ENCODE measurements around the gene PRDX2. TPM values are rescaled to one million over a fixed set of nuclear protein-coding genes. Genes with fewer than 3 reads are reported as not detected.

PRDX2 gene
- total and polyA plus RNA-seq, 10 of the 15 experiments (the other 5 are each of a cell fraction or from before 2014, with no cell fraction given), result 93.0 to 812 (median 344) TPM

GRCh38 chr19:12836529-12836863 is 34.9 kb upstream of the PRDX2 start:
- TF ChIP-seq SMC3 (IDR thresholded peaks at IDR 0.05; ENCODE audit: borderline replicate concordance, low read length), result no peak
- ChIA-PET RAD21 (ENCODE audit: unreplicated experiment) (no interaction called here), SMC1A (ENCODE audit: uncharacterized antibody, unreplicated experiment) (no interaction called here), CTCF (interaction anchor here (0.8 to 1.6 kb wide), 7 partner anchors 9 to 79 kb away, joined by 4 to 12 read pairs (median 5); partner anchors contain the start of genes PRDX2 and THSD8), POLR2A (interaction anchor here (1.2 kb wide), 1 partner anchor 44 kb away, joined by 3 read pairs; no protein-coding TSS in a partner anchor)
- Histone ChIP-seq H3K9me3 (replicated peaks; ENCODE audit: control insufficient read depth, insufficient read depth, low read length) (no peaks in the 10 kb centered on the region; the same call in none of the 3 replicates), H3K4me2 (ENCODE audit: control insufficient read depth, insufficient read depth) (no peak overlapping the region), H2AFZ (ENCODE audit: control insufficient read depth, low read depth, low read length) (no peak overlapping the region), H3K36me3 (ENCODE audit: control insufficient read depth in 2 of 2, insufficient read depth in 2 of 2, low read length in 1 of 2) (no peaks in the 10 kb centered on the region), H3K27me3 (replicated peaks in 1 of 2; ENCODE audit: control insufficient read depth in 2 of 2, insufficient read depth in 2 of 2, low read length in 1 of 2) (peaks cover 10 to 46% of the 10 kb centered on the region in 2 experiments), H3K9ac (ENCODE audit: control insufficient read depth, insufficient read depth, low read length) (no peak overlapping the region), H4K20me1 (ENCODE audit: control insufficient read depth, insufficient read depth) (no peaks in the 10 kb centered on the region; the same call in 1 of the 2 replicates), H3K79me2 (ENCODE audit: control insufficient read depth, insufficient read depth, low read length) (no peaks in the 10 kb centered on the region), H3K27ac (ENCODE audit: control insufficient read depth, insufficient read depth) (no peak overlapping the region), H3K4me3 (no peak overlapping the region), H3K4me1 (ENCODE audit: control insufficient read depth, insufficient read depth, low read length) (peaks cover 7% of the 10 kb centered on the region; the same call in 1 of the 2 replicates)
- 1% methylated on average over 6 of the region's 6 CpGs for WGBS (ENCODE audit: insufficient coverage, insufficient replicate concordance, low lambda C conversion rate, missing lambda C conversion rate)
- DNase-seq (ENCODE audit: low read depth, low spot score) (no peak), FAIRE-seq (no peak), ATAC-seq (no peak)
- intact Hi-C loops (cut with micrococcal nuclease; ENCODE audit: unreplicated experiment), result no loop called here
- no TSS peak for BruUV-seq (replicated peaks)
- in situ Hi-C loops (cut with MboI), result no loop called here

- ChIA-PET SMC1A (ENCODE audit: uncharacterized antibody, unreplicated experiment) (interaction anchor here (0.5 kb wide), 1 partner anchor 1310 kb away, joined by 3 read pairs; no protein-coding TSS in a partner anchor), POLR2A (interaction anchor here (0.6 kb wide), 1 partner anchor 342 kb away, joined by 3 read pairs; no protein-coding TSS in a partner anchor), RAD21 (ENCODE audit: unreplicated experiment) (interaction anchor here (0.7 kb wide), 1 partner anchor 12 kb away, joined by 4 read pairs; no protein-coding TSS in a partner anchor), CTCF (interaction anchor here (1.1 to 2.1 kb wide), 5 partner anchors 12 to 130 kb away, joined by 3 to 4 read pairs (median 4); no protein-coding TSS in a partner anchor)
- in situ Hi-C loops (cut with MboI), result no loop called here
- H3K79me2 ChIP-seq (ENCODE audit: control insufficient read depth, insufficient read depth, low read length), result no peaks in the 10 kb centered on the region
- 16% methylated on average over 28 of the region's 39 CpGs for WGBS (ENCODE audit: insufficient coverage, insufficient replicate concordance, low lambda C conversion rate, missing lambda C conversion rate)
- H3K27ac ChIP-seq (ENCODE audit: control insufficient read depth, insufficient read depth), result no peak overlapping the region
- H3K4me3 ChIP-seq, result no peak overlapping the region
- no peak for DNase-seq (ENCODE audit: low read depth, low spot score)
- no TSS peak for BruUV-seq (replicated peaks)
- ATAC-seq, result peak; percentile 26; the same call in 2 of the 3 replicates
- H3K4me2 ChIP-seq (ENCODE audit: control insufficient read depth, insufficient read depth), result 0 out of 2 replicates have a peak overlapping the region, but pooled peaks have one; percentile 17
- no peaks in the 10 kb centered on the region for H3K36me3 ChIP-seq (ENCODE audit: control insufficient read depth in 2 of 2, insufficient read depth in 2 of 2, low read length in 1 of 2)
- H4K20me1 ChIP-seq (ENCODE audit: control insufficient read depth, insufficient read depth), result no peaks in the 10 kb centered on the region; the same call in 1 of the 2 replicates
- H3K9ac ChIP-seq (ENCODE audit: control insufficient read depth, insufficient read depth, low read length), result no peak overlapping the region
- FAIRE-seq, result no peak
- intact Hi-C loops (cut with micrococcal nuclease; ENCODE audit: unreplicated experiment), result no loop called here
- H3K9me3 ChIP-seq (replicated peaks; ENCODE audit: control insufficient read depth, insufficient read depth, low read length), result no peaks in the 10 kb centered on the region; the same call in none of the 3 replicates
- no peak overlapping the region for H2AFZ ChIP-seq (ENCODE audit: control insufficient read depth, low read depth, low read length)
- H3K4me1 ChIP-seq (ENCODE audit: control insufficient read depth, insufficient read depth, low read length), result peaks cover 4% of the 10 kb centered on the region; the same call in 1 of the 2 replicates
- H3K27me3 ChIP-seq (replicated peaks in 1 of 2; ENCODE audit: control insufficient read depth in 2 of 2, insufficient read depth in 2 of 2, low read length in 1 of 2), result peaks cover 10 to 43% of the 10 kb centered on the region in 2 experiments
- TF ChIP-seq NFYA (IDR thresholded peaks at IDR 0.05; ENCODE audit: borderline replicate concordance, low read depth, low read length) (no peak), SPI1 (IDR thresholded peaks at IDR 0.05; ENCODE audit: borderline replicate concordance, insufficient read depth, low read depth, low read length) (no peak), MTA2 (IDR thresholded peaks at IDR 0.05; ENCODE audit: low read depth) (no peak), SUZ12 (IDR thresholded peaks at IDR 0.05; ENCODE audit: unreplicated experiment) (peak; percentile 24), ZNF592 (IDR thresholded peaks at IDR 0.05) (no peak), YY1 (IDR thresholded peaks at IDR 0.05; ENCODE audit: low read depth, low read length) (no peak), NFYB (IDR thresholded peaks at IDR 0.05; ENCODE audit: insufficient read depth, low read depth, low read length) (peak; percentile 45; the same call in 1 of the 2 replicates), NR2C2 (IDR thresholded peaks at IDR 0.05; ENCODE audit: borderline replicate concordance, control insufficient read depth, insufficient read length, low read depth) (no peak), NR2C1 (IDR thresholded peaks at IDR 0.05) (no peak), DPF2 (IDR thresholded peaks at IDR 0.05) (no peak)
Measured at GRCh38 chr19:12834976-12835757, 33.6 kb upstream of the PRDX2 start.

Data from GM12878 (cell line).